Body of pancreas (tissue), 4 donors: Measurements from ENCODE around the gene LRAT. TPM values are rescaled to one million over a fixed set of nuclear protein-coding genes. Genes with fewer than 3 reads are reported as not detected.
"Not testable (repeated sequence)": the region's sequence is repeated elsewhere in the genome, so short reads cannot be mapped to it uniquely, and the experiment has no call there.

Experiments
- ATAC-seq: fragments of 150-250 bp; one replicate; pipeline ENCODE4 v1.9.1; 2016
- DNase-seq, 4 donors: peaks; one replicate each; pipeline ENCODE4 v3.0.0-alpha.2; 2019
- H3K27ac ChIP-seq, 4 donors: fragments of 200-600 bp; sonication (generic); 1 replicate in 3 of 4; 2 replicates in 1 of 4; pipeline versions ENCODE4 v1.5.1 to v1.6.1; 2016 to 2019; ENCODE audit warnings: mild to moderate bottlenecking in 1 of 4, mixed read lengths in 1 of 4, moderate library complexity in 1 of 4
- H3K27me3 ChIP-seq, 2 donors: fragments of 200-600 bp; sonication (generic); one replicate each; pipeline ENCODE4 v1.6.0; 2016; ENCODE audit warnings: mild to moderate bottlenecking in 1 of 2
- H3K36me3 ChIP-seq, 2 donors: fragments of 200-600 bp; sonication (generic); replicated peaks in 1 of 2; 2 replicates each; pipeline ENCODE4 v1.5.1; 2016; ENCODE audit warnings: low read depth in 2 of 2; ENCODE audit not compliant: insufficient read depth in 1 of 2
- H3K4me1 ChIP-seq: fragments of 200-600 bp; sonication (generic); one replicate; pipeline ENCODE4 v1.6.0; 2016
- H3K4me3 ChIP-seq, 2 donors: fragments of 200-600 bp; sonication (generic); 1 replicate in 1 of 2; 2 replicates in 1 of 2; pipeline ENCODE4 v1.5.1; 2016 to 2019
- H3K9me3 ChIP-seq, 3 donors: fragments of 200-600 bp; sonication (generic); 1 replicate in 2 of 3; 2 replicates in 1 of 3; pipeline ENCODE4 v1.5.1; 2016
- POLR2A ChIP-seq, 3 donors: fragments of 450-650 bp; IDR thresholded peaks; one replicate each; pipeline ENCODE4 v1.6.1; 2016; ENCODE audit warnings: antibody characterized with exemption in 3 of 3, mild to moderate bottlenecking in 2 of 3
- WGBS, 2 donors: methylation state at CpG; one replicate each; pipeline ENCODE4 v1.1.5; 2017; 5-methylcytosine and 5-hydroxymethylcytosine counted together
- intact Hi-C: fragments of 100-400 bp; cut with DNase I; formaldehyde crosslinking; loops from one replicate; pipeline ENCODE4 v1.15.1; 2023
- total RNA-seq, 2 donors: library from RNA; depleted of rRNA; stranded (reverse); fragments of >200 nt; gene quantifications; one replicate each; pipeline ENCODE4 v1.1.0, GENCODE V29; 2016
- TF ChIP-seq, protein P1 (sequence below), 7 experiments: fragments of 450-650 bp in 4 of 7; fragments of 200-600 bp in 3 of 7; sonication (generic) in 3 of 7; IDR thresholded peaks; one replicate each; pipeline ENCODE4 v1.5.1; 2016 to 2019; ENCODE audit warnings: antibody characterized with exemption in 7 of 7

Gene LRAT
- total RNA-seq, 2 donors from 2014 or later, result 0.78 TPM; not detected in 1

DNA sequence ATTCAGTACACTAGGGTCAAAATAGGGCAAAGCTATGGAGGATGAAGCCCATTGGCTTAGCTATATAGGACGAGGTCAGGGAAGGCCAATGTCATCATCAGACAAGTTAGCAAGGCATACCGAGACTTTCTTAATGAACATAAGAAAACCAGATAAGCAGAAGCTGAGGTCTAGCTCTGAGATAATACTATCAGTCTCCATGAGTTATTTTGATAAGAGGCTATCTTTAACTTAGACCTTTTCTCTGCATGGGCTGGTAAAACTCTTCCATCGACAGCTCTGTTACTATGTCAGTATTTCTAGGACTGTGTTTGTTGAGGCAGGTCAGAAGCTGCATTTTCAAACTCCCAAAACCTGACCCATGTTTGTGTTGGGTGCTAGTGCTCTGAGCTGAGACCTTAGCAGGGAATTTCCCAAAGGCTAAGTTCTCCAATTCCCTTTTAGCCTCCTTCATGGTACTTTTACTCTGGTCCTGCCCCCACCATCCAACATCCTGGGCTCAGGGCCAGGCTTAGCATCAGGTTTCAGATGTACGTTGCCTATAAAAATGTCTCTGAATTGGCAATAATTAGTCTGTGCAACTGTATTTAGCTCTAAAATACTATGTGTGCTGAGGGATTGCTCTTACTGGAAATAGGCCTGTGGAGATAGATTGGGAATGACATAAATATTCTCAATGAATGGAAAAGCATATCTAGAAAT, 29.3 kb upstream of the LRAT start:
- Histone ChIP-seq H3K9me3 (no peaks in the 10 kb centered on the region), H3K27me3 (no peaks in the 10 kb centered on the region), H3K27ac (no peak overlapping the region), H3K36me3 (no peaks in the 10 kb centered on the region), H3K4me1 (no peaks in the 10 kb centered on the region), H3K4me3 (no peak overlapping the region)
- ATAC-seq, result no peak
- DNase-seq, result no peak
- 34 to 38% methylated on average over 4 of the region's 4 CpGs for WGBS, 2 donors
- TF ChIP-seq, protein P1, sequence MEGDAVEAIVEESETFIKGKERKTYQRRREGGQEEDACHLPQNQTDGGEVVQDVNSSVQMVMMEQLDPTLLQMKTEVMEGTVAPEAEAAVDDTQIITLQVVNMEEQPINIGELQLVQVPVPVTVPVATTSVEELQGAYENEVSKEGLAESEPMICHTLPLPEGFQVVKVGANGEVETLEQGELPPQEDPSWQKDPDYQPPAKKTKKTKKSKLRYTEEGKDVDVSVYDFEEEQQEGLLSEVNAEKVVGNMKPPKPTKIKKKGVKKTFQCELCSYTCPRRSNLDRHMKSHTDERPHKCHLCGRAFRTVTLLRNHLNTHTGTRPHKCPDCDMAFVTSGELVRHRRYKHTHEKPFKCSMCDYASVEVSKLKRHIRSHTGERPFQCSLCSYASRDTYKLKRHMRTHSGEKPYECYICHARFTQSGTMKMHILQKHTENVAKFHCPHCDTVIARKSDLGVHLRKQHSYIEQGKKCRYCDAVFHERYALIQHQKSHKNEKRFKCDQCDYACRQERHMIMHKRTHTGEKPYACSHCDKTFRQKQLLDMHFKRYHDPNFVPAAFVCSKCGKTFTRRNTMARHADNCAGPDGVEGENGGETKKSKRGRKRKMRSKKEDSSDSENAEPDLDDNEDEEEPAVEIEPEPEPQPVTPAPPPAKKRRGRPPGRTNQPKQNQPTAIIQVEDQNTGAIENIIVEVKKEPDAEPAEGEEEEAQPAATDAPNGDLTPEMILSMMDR (IDR thresholded peaks at IDR 0.05), result no peak
- no peak for TF ChIP-seq POLR2A (IDR thresholded peaks at IDR 0.05)
- intact Hi-C loops, result no loop called here

DNA sequence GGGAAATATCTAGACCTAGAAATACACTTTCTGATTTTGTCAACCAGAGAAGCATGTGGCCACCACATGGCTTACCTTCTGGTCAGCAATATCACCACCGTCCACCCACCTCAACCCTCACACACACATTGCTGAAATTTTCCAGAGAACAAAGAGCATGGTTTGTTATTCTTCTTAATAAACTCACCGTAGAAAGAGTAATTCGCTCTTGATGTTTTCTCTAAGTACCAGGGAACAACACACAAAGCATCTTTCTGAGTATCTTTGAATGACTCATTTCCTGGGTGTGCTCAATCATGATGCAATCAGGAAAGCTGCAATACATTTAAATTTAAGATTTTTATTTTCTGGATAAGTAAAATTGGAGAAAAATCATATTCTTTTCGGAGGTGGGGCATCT, 24.7 kb upstream of the LRAT start:
- Histone ChIP-seq H3K4me3 (no peak overlapping the region), H3K27me3 (no peaks in the 10 kb centered on the region), H3K9me3 (no peaks in the 10 kb centered on the region), H3K36me3 (no peaks in the 10 kb centered on the region), H3K27ac (no peak overlapping the region), H3K4me1 (no peaks in the 10 kb centered on the region)
- DNase-seq, result no peak
- TF ChIP-seq POLR2A (IDR thresholded peaks at IDR 0.05), result no peak
- TF ChIP-seq, protein P1 (IDR thresholded peaks at IDR 0.05), result no peak
- intact Hi-C loops, result no loop called here
- no peak for ATAC-seq
- WGBS, 2 donors, result 77 to 87% methylated on average over 4 of the region's 4 CpGs

DNA sequence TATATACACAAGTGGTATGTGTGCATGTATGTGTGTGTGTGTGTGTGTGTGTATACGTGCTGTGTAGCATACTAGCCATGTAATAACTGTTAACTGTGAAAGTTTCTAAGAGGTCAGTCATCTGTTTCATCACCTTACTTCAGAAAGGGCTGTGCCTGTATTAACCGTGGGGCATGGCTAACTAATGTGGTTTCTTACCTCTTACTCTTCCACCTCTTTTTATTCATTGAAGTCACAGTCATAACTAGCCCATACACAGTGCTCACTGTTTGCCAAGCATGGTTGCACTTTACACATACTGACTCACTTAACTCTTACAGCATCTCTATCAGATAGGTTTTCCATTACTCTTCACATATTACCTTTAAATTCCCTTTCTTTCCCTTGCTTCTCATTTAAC, 23.7 kb upstream of the LRAT start:
- DNase-seq, result no peak
- Histone ChIP-seq H3K4me3 (no peak overlapping the region), H3K27ac (no peak overlapping the region), H3K9me3 (no peaks in the 10 kb centered on the region), H3K36me3 (no peaks in the 10 kb centered on the region), H3K27me3 (no peaks in the 10 kb centered on the region), H3K4me1 (no peaks in the 10 kb centered on the region)
- 75% methylated on average over 2 of the region's 2 CpGs for WGBS, 2 donors
- no peak for ATAC-seq
- intact Hi-C loops, result no loop called here
- TF ChIP-seq POLR2A (IDR thresholded peaks at IDR 0.05), result no peak
- TF ChIP-seq, protein P1 (IDR thresholded peaks at IDR 0.05), result no peak

DNA sequence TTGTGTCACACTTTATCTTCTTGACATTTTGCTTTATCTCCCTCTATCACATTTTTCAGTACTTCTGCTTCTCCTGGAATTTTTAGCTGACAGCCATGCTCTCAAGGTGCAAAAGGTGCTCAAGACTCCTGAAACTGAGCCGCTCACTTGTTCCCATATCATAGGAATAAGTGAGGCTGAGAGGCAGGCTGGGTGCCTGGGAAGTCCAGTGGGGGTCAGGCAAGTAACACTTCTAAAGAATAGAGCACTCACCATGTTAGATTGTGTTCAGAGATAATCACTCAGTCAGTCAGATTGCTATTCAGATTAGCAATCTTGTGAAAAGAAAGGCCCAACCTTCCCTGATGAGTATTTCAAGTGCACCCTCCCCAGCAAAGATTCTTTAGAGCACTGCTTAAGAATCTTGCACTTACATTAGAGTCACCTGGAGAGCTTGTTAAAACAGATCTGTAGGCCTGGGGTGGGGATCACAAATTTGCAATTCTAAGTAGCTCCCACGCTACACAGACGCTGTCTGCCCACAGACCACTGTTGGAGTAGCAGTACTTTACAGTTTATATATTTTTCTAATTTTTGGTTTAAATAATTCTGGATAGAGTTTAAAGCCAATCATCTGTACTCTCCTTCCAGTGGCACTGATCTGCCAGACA, 23.1 kb upstream of the LRAT start:
- DNase-seq (no peak), ATAC-seq (no peak)
- intact Hi-C loops, result no loop called here
- no peaks in the 10 kb centered on the region for H3K36me3 ChIP-seq
- no peaks in the 10 kb centered on the region for H3K9me3 ChIP-seq
- no peaks in the 10 kb centered on the region for H3K4me1 ChIP-seq
- 87 to 94% methylated on average over 3 of the region's 3 CpGs for WGBS, 2 donors
- no peaks in the 10 kb centered on the region for H3K27me3 ChIP-seq
- no peak overlapping the region for H3K27ac ChIP-seq
- no peak for TF ChIP-seq POLR2A (IDR thresholded peaks at IDR 0.05)
- TF ChIP-seq, protein P1 (IDR thresholded peaks at IDR 0.05), result no peak
- H3K4me3 ChIP-seq, result no peak overlapping the region

DNA sequence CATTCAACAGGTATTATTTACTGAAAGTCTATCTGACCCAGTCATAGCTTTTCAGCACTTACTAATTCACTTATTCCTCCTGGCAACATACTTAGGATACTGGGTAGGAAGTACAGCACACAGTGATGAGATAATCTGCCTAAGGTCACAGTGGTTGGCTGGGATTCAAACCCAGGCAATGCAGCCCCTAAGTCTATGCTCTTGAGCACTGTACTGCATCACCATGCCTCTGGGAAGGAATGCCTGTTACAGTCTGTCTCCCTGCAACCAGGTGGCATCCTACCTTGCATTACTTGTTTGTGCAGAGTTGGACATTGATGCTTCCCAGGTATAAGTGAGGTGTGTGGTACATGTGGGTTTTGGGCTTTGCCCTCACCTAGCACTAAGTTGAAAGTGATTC, 21.5 kb upstream of the LRAT start:
- no peak overlapping the region for H3K27ac ChIP-seq
- H3K27me3 ChIP-seq, result no peaks in the 10 kb centered on the region
- no peak for DNase-seq
- no peaks in the 10 kb centered on the region for H3K4me1 ChIP-seq
- intact Hi-C loops, result no loop called here
- H3K9me3 ChIP-seq, result no peaks in the 10 kb centered on the region
- no peak overlapping the region for H3K4me3 ChIP-seq
- no peak for TF ChIP-seq POLR2A (IDR thresholded peaks at IDR 0.05)
- TF ChIP-seq, protein P1 (IDR thresholded peaks at IDR 0.05), result no peak
- no peak for ATAC-seq
- H3K36me3 ChIP-seq, result no peaks in the 10 kb centered on the region

DNA sequence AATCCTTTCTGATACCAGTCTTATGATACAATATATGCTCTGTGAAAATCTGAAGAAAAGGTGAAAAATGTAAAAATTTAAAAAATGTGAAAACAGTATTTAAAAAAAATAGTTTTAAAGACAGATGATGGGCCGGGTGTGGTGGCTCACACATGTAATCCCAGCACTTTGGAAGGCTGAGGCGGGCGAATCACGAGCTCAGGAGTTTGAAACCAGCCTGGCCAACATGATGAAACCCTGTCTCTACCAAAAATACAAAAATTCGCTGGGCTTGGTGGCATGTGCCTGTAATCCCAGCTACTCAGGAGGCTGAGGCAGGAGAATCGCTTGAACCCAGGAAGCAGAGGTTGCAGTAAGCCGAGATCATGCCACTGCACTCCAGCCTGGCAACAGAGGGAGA, 20.2 kb upstream of the LRAT start:
- H3K27me3 ChIP-seq, H3K27ac ChIP-seq, H3K9me3 ChIP-seq, DNase-seq, H3K4me3 ChIP-seq, H3K4me1 ChIP-seq, intact Hi-C loops, ATAC-seq, H3K36me3 ChIP-seq: not testable (repeated sequence)
- WGBS, 2 donors, result 72 to 80% methylated on average over 7 of the region's 7 CpGs
